Stimulated activated CD8-positive, alpha-beta memory T cell treated with anti-CD3 and anti-CD28 coated beads, Interleukin-15, amount 100 ng/mL, for 48 hours (primary cell): ENCODE data around the gene TTYH2.
A peak's percentile ranks its signal among the peaks of the same experiment; 100 is the strongest.
"Not testable (repeated sequence)": the region's sequence is repeated elsewhere in the genome, so short reads cannot be mapped to it uniquely, and the experiment has no call there.

ENCODE experiments used
- DNase-seq, 2 donors: peaks; one replicate each; pipeline ENCODE4 v3.0.0-alpha.2; 2020; ENCODE audit warnings: low read depth in 2 of 2

Gene TTYH2

GRCh38 chr17:74262601-74263000 lies 49.2 kb downstream of the TTYH2 start:
- no peak for DNase-seq

GRCh38 chr17:74267054-74267453 lies 53.7 kb downstream of the TTYH2 start:
- not testable (repeated sequence) for DNase-seq

GRCh38 chr17:74267579-74267978 lies 54.2 kb downstream of the TTYH2 start:
- no peak for DNase-seq

- no peak for DNase-seq
Observed at GRCh38 chr17:74267987-74268499, 54.7 kb downstream of the TTYH2 start.

GRCh38 chr17:74268558-74268957 lies 55.2 kb downstream of the TTYH2 start:
- no peak for DNase-seq

GRCh38 chr17:74270333-74270732 lies 57.0 kb downstream of the TTYH2 start:
- DNase-seq: no peak

GRCh38 chr17:74271281-74271680 lies 57.9 kb downstream of the TTYH2 start:
- DNase-seq: no peak

- no peak for DNase-seq
Observed at GRCh38 chr17:74271901-74272561, 58.7 kb downstream of the TTYH2 start.

- DNase-seq: no peak
Observed at GRCh38 chr17:74272731-74273201, 59.4 kb downstream of the TTYH2 start.

GRCh38 chr17:74274060-74274708 lies 60.8 kb downstream of the TTYH2 start, which contains the start of gene DNAI2:
TSS of gene DNAI2 (plus strand) at chr17:74274234. CDS start at chr17:74281818, 7,584 bp downstream.
- peak in 1 of 2 donors; percentile 19 for DNase-seq

- DNase-seq: no peak
Observed at GRCh38 chr17:74274709-74275340, 61.5 kb downstream of the TTYH2 start.

- DNase-seq: no peak
Observed at GRCh38 chr17:74276051-74276476, 62.7 kb downstream of the TTYH2 start.

- no peak for DNase-seq
Observed at GRCh38 chr17:74276541-74277009, 63.2 kb downstream of the TTYH2 start.

GRCh38 chr17:74277935-74278334 lies 64.6 kb downstream of the TTYH2 start:
- DNase-seq: no peak

- DNase-seq: not testable (repeated sequence)
Observed at GRCh38 chr17:74279617-74280016, 66.2 kb downstream of the TTYH2 start.

- peak; percentile 50 to 59 for DNase-seq
Observed at GRCh38 chr17:74280093-74280513, 66.7 kb downstream of the TTYH2 start.

- no peak for DNase-seq
Observed at GRCh38 chr17:74281799-74282198, 68.4 kb downstream of the TTYH2 start.

GRCh38 chr17:74282274-74282586 lies 68.9 kb downstream of the TTYH2 start:
- DNase-seq: not testable (repeated sequence)

GRCh38 chr17:74282587-74283370 lies 69.4 kb downstream of the TTYH2 start:
- peak; percentile 66 for DNase-seq

- no peak for DNase-seq
Observed at GRCh38 chr17:74283371-74283673, 70.0 kb downstream of the TTYH2 start.

- no peak for DNase-seq
Observed at GRCh38 chr17:74287031-74287602, 73.7 kb downstream of the TTYH2 start.

- peak; percentile 16 to 59 for DNase-seq
Observed at GRCh38 chr17:74288785-74289184, 75.4 kb downstream of the TTYH2 start.
